H1 (cell line): Measurements from ENCODE around the gene FBN1. TPM values are rescaled to one million over a fixed set of nuclear protein-coding genes. Genes with fewer than 3 reads are reported as not detected.

ENCODE experiments used
- CTCF ChIA-PET: fragments of 300-600 bp; sonication (Branson Sonifier 250); formaldehyde crosslinking; loops from one replicate; lab custom pipeline; 2021; ENCODE audit not compliant: partially characterized antibody; lab: Charles Lee
- POLR2A ChIA-PET: fragments of 300-600 bp; sonication (Branson Sonifier 250); formaldehyde crosslinking; loops from one replicate; lab custom pipeline; 2021; ENCODE audit warnings: inconsistent platforms; ENCODE audit not compliant: partially characterized antibody; lab: Charles Lee
- DNase-seq, 2 experiments: peaks; one replicate each; pipeline versions ENCODE4 v3.0.0 to v3.0.0-alpha.2; 2010 to 2022; ENCODE audit warnings: low spot score in 2 of 2, low read depth in 1 of 2, mixed read lengths in 1 of 2
- FAIRE-seq: peaks from 2 replicates; lab custom pipeline; 2011; peaks lifted over from hg19 to GRCh38; lab: Jason Lieb, UNC
- H2AFZ ChIP-seq: 2 replicates; pipeline ENCODE4 v1.8.1; 2012; ENCODE audit warnings: low read length, inconsistent platforms
- H2AK5ac ChIP-seq: 2 replicates; pipeline ENCODE4 v1.6.1; 2013; ENCODE audit warnings: low read depth, low read length
- H2BK120ac ChIP-seq: replicated peaks from 2 replicates; pipeline ENCODE3; 2013; ENCODE audit warnings: low read depth, low read length, inconsistent platforms
- H2BK12ac ChIP-seq: 2 replicates; pipeline ENCODE4 v1.6.1; 2013; ENCODE audit warnings: low read depth, low read length
- H2BK15ac ChIP-seq: 2 replicates; pipeline ENCODE4 v1.6.1; 2013; ENCODE audit warnings: low read length
- H2BK20ac ChIP-seq: 2 replicates; pipeline ENCODE4 v1.6.1; 2013; ENCODE audit warnings: low read length
- H2BK5ac ChIP-seq: 2 replicates; pipeline ENCODE4 v1.6.1; 2013; ENCODE audit warnings: low read depth, low read length
- H3K14ac ChIP-seq: 2 replicates; pipeline ENCODE4 v1.6.1; 2013; ENCODE audit warnings: inconsistent platforms; ENCODE audit not compliant: insufficient read length
- H3K18ac ChIP-seq: 2 replicates; pipeline ENCODE4 v1.6.1; 2013; ENCODE audit warnings: low read length; ENCODE audit errors: extremely low read depth
- H3K23ac ChIP-seq: 2 replicates; pipeline ENCODE4 v1.6.1; 2013; ENCODE audit warnings: inconsistent platforms; ENCODE audit not compliant: insufficient read length
- H3K23me2 ChIP-seq: 2 replicates; pipeline ENCODE4 v1.6.1; 2013; ENCODE audit warnings: low read depth, low read length
- H3K27ac ChIP-seq: 2 replicates; pipeline ENCODE4 v1.6.1; 2011; ENCODE audit warnings: low read depth, low read length, inconsistent platforms
- H3K27me3 ChIP-seq, 4 experiments: replicated peaks in 1 of 4; 1 replicate in 1 of 4; 2 replicates in 3 of 4; pipeline versions ENCODE4 v1.6.1 to v1.8.1; 2011 to 2013; ENCODE audit warnings: low read length in 3 of 4, mild to moderate bottlenecking in 3 of 4, inconsistent platforms in 2 of 4, mixed read lengths in 2 of 4, moderate library complexity in 1 of 4; ENCODE audit not compliant: control insufficient read depth in 3 of 4, insufficient read depth in 3 of 4; ENCODE audit errors: extremely low read depth in 1 of 4
- H3K36me3 ChIP-seq, 4 experiments: 2 replicates each; pipeline versions ENCODE4 v1.6.1 to v1.8.1; 2011 to 2013; ENCODE audit warnings: mild to moderate bottlenecking in 4 of 4, low read length in 3 of 4, moderate library complexity in 2 of 4, control low read depth in 1 of 4, inconsistent platforms in 1 of 4; ENCODE audit not compliant: insufficient read depth in 4 of 4, control insufficient read depth in 2 of 4
- H3K4ac ChIP-seq: replicated peaks from 2 replicates; pipeline ENCODE3; 2013; ENCODE audit warnings: low read length, low read depth, mixed read lengths, inconsistent platforms; ENCODE audit not compliant: insufficient read length
- H3K4me1 ChIP-seq, 4 experiments: replicated peaks in 1 of 4; 1 replicate in 1 of 4; 2 replicates in 3 of 4; pipeline versions ENCODE4 v1.6.1 to v1.8.1; 2011 to 2013; ENCODE audit warnings: low read length in 3 of 4, inconsistent platforms in 2 of 4, mixed read lengths in 1 of 4; ENCODE audit not compliant: insufficient read depth in 4 of 4, control insufficient read depth in 3 of 4
- H3K4me2 ChIP-seq, 2 experiments: 2 replicates each; pipeline versions ENCODE4 v1.6.1 to v1.8.1; 2011 to 2013; ENCODE audit warnings: low read depth in 2 of 2, low read length in 2 of 2, control low read depth in 1 of 2, inconsistent platforms in 1 of 2, mild to moderate bottlenecking in 1 of 2; ENCODE audit not compliant: insufficient read depth in 1 of 2
- H3K4me3 ChIP-seq, 4 experiments: fragments of 200-600, 300-600 bp in 1 of 4; sonication (generic), shearing (Covaris generic), sonication (Bioruptor Twin) in 1 of 4; 2 replicates each; pipeline versions ENCODE4 v1.5.1 to v1.8.1; 2011 to 2016; ENCODE audit warnings: low read length in 4 of 4, low read depth in 3 of 4, control low read depth in 2 of 4, inconsistent platforms in 2 of 4, mild to moderate bottlenecking in 2 of 4, mixed read lengths in 1 of 4, moderate library complexity in 1 of 4; ENCODE audit not compliant: insufficient read depth in 2 of 4; ENCODE audit errors: extremely low read depth in 1 of 4
- H3K56ac ChIP-seq: replicated peaks from 2 replicates; pipeline ENCODE3; 2013; ENCODE audit warnings: low read depth, mild to moderate bottlenecking, mixed read lengths, low read length, inconsistent platforms; ENCODE audit not compliant: insufficient read length
- H3K79me1 ChIP-seq: 2 replicates; pipeline ENCODE4 v1.6.1; 2013; ENCODE audit warnings: low read depth, low read length, control low read depth
- H3K79me2 ChIP-seq, 2 experiments: 2 replicates each; pipeline versions ENCODE4 v1.6.1 to v1.8.1; 2012 to 2013; ENCODE audit warnings: low read length in 2 of 2, mild to moderate bottlenecking in 2 of 2, inconsistent platforms in 1 of 2; ENCODE audit not compliant: insufficient read depth in 2 of 2, control insufficient read depth in 1 of 2
- H3K9ac ChIP-seq, 4 experiments: replicated peaks in 1 of 4; 1 replicate in 1 of 4; 2 replicates in 3 of 4; pipeline versions ENCODE4 v1.6.1 to v1.8.1; 2011 to 2013; ENCODE audit warnings: low read depth in 3 of 4, low read length in 3 of 4, control low read depth in 2 of 4, mild to moderate bottlenecking in 2 of 4, moderate library complexity in 2 of 4, inconsistent platforms in 1 of 4; ENCODE audit errors: extremely low read depth in 1 of 4
- H3K9me3 ChIP-seq, 2 experiments: 2 replicates each; pipeline versions ENCODE4 v1.6.1 to v1.8.1; 2012 to 2013; ENCODE audit warnings: mild to moderate bottlenecking in 2 of 2, moderate library complexity in 2 of 2, control low read depth in 1 of 2, inconsistent platforms in 1 of 2, low read depth in 1 of 2, low read length in 1 of 2, mixed read lengths in 1 of 2; ENCODE audit not compliant: insufficient read depth in 2 of 2
- H4K20me1 ChIP-seq, 2 experiments: replicated peaks in 1 of 2; 2 replicates each; pipeline versions ENCODE3 to v1.8.1; 2011 to 2013; ENCODE audit warnings: inconsistent platforms in 2 of 2, low read length in 2 of 2, mild to moderate bottlenecking in 1 of 2; ENCODE audit not compliant: insufficient read depth in 2 of 2, control insufficient read depth in 1 of 2
- H4K5ac ChIP-seq: 2 replicates; pipeline ENCODE4 v1.6.1; 2013; ENCODE audit warnings: low read length, low read depth, mixed read lengths, inconsistent platforms; ENCODE audit not compliant: insufficient read length
- H4K8ac ChIP-seq: 2 replicates; pipeline ENCODE4 v1.8.0; 2013; ENCODE audit warnings: mild to moderate bottlenecking, moderate library complexity, low read length, inconsistent platforms; ENCODE audit not compliant: insufficient read depth; ENCODE audit errors: extremely low read depth
- H4K91ac ChIP-seq: replicated peaks from 2 replicates; pipeline ENCODE3; 2013; ENCODE audit warnings: low read length, mixed read lengths, inconsistent platforms; ENCODE audit not compliant: insufficient read length
- EP300 ChIP-seq, 2 experiments: IDR thresholded peaks; 1 replicate in 1 of 2; 2 replicates in 1 of 2; pipeline ENCODE4 v1.6.1; 2011 to 2012; ENCODE audit warnings: low read depth in 2 of 2, low read length in 2 of 2, mild to moderate bottlenecking in 2 of 2, borderline replicate concordance in 1 of 2, inconsistent platforms in 1 of 2, moderate library complexity in 1 of 2
- WGBS, 2 experiments: shearing (Covaris generic) in 1 of 2; methylation state at CpG; one replicate each; pipeline versions ENCODE4 v1.1.6 to v1.1.7; 2013 to 2015; ENCODE audit warnings: low lambda C conversion rate in 2 of 2, mixed read lengths in 2 of 2, inconsistent platforms in 1 of 2, low coverage in 1 of 2, missing lambda C conversion rate in 1 of 2; ENCODE audit not compliant: insufficient replicate concordance in 2 of 2, insufficient coverage in 1 of 2, insufficient read length in 1 of 2; ENCODE audit errors: extremely low coverage in 1 of 2, missing lambda C conversion rate in 1 of 2; 5-methylcytosine and 5-hydroxymethylcytosine counted together
- polyA plus RNA-seq, 7 experiments: library from polyadenylated mRNA; depleted of rRNA in 3 of 7; stranded (reverse) in 5 of 7; unstranded in 2 of 7; fragments of >200 nt in 5 of 7; fragments of 200-250 nt in 2 of 7; gene quantifications; 1 replicate in 5 of 7; 2 replicates in 1 of 7; 4 replicates in 1 of 7; pipeline versions ENCODE4 v1.2.1 to v1.2.3, GENCODE V29; 2011 to 2013; ENCODE audit warnings: missing spikeins in 2 of 7, mixed read lengths in 2 of 7
- total RNA-seq: library from RNA; stranded (reverse); fragmentation: NEBNext Ultra II Directional; extraction: Animal tissue kit (Norgen Biotek cat#: 25700); gene quantifications from 2 replicates; pipeline ENCODE4 v1.2.1, GENCODE V29; 2021

The FBN1 gene
- total and polyA plus RNA-seq, 2 of the 8 experiments (the other 6 are each of a cell fraction or from before 2014, with no cell fraction given) = 3.0 to 4.0 TPM

- Histone ChIP-seq H3K4me2 (no peak overlapping the region), H3K79me1 (no peaks in the 10 kb centered on the region), H4K20me1 (no peaks in the 10 kb centered on the region), H3K79me2 (no peaks in the 10 kb centered on the region), H2AFZ (no peak overlapping the region), H3K27me3 (no peaks in the 10 kb centered on the region), H3K36me3 (no peaks in the 10 kb centered on the region), H3K9me3 (no peaks in the 10 kb centered on the region), H3K9ac (no peak overlapping the region), H3K18ac (no peak overlapping the region), H2BK120ac (no peak overlapping the region), H3K14ac (no peak overlapping the region), H3K4me3 (no peak overlapping the region), H4K91ac (no peak overlapping the region), H3K23ac (no peak overlapping the region), H3K23me2 (no peaks in the 10 kb centered on the region), H4K8ac (no peak overlapping the region), H2BK12ac (no peak overlapping the region), H4K5ac (no peak overlapping the region), H2BK20ac (no peak overlapping the region), H2BK15ac (no peak overlapping the region), H2BK5ac (no peak overlapping the region), H3K56ac (no peak overlapping the region), H3K27ac (no peak overlapping the region), H2AK5ac (no peak overlapping the region), H3K4me1 (no peaks in the 10 kb centered on the region), H3K4ac (no peak overlapping the region)
- WGBS, 2 experiments = 94% methylated on average over 8 of the region's 8 CpGs; no CpG with 5 or more reads in 1 of the 2 experiments
- FAIRE-seq = no peak
- CTCF ChIA-PET = interaction anchor here (0.9 to 5.5 kb wide), 21 partner anchors 11 to 166 kb away, joined by 3 to 44 read pairs (median 5); no protein-coding TSS in a partner anchor
- no peak for DNase-seq
- POLR2A ChIA-PET = no interaction called here
- TF ChIP-seq EP300 (IDR thresholded peaks at IDR 0.05; ENCODE audit: borderline replicate concordance in 1 of 2, low read depth in 2 of 2, low read length in 2 of 2) = no peak
Observed at GRCh38 chr15:48406266-48406891, 239.1 kb downstream of the FBN1 start.
